Measurements from ENCODE around the gene PRAC2.
A peak's percentile ranks its signal among the peaks of the same experiment; 100 is the strongest.

PRAC2 gene

DNA sequence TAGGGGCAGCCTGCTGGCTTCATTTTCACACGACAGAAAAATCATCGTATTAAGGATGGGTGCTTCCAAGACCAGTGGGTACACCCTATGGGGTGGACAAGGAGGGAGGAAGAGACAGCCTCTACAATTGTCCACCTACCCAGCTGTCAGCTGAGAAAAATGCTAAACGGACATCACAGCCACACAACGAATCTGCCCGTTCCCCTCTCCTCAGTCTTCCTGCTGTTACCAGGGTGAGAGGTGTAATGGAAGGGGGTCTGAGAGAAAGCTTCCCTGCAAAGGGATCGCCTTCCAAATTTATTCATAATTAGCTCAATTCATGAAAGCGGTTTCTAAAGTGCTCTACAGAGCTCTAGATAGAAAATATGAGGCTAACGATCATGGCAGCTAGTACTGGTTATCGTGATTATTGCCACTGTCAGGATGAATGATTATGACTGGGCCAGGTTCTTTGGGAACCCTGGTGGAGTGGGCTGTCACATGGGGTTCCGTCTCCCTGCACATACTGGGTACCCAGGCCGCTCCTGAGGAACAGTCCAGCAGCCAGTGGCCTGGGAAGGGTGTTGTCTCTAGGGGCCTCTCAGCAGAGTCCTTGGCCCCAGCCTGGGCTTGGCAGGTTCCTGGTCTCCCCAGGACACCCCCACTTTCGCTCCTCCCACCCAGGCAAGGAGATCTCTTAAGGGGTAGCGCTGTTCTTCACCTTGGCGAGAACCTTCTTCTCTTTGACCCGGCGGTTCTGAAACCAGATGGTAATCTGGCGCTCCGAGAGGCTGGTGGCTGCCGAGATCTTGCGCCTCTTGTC lies 3.3 kb downstream of the PRAC2 start:
- Histone ChIP-seq H3K18ac (ENCODE audit: low read length) (no peak overlapping the region), H2BK120ac (ENCODE audit: insufficient read depth, low read length, poor library complexity) (no peak overlapping the region), H3K4me3 (ENCODE audit: low read depth, low read length) (no peak overlapping the region), H2AK5ac (ENCODE audit: low read length) (no peak overlapping the region), H3K79me2 (ENCODE audit: control insufficient read depth, insufficient read depth, low read length, poor library complexity) (no peaks in the 10 kb centered on the region), H3K9me3 (ENCODE audit: insufficient read depth, low read depth, low read length) (peaks cover 11% of the 10 kb centered on the region), H3K9ac (ENCODE audit: low read length) (no peak overlapping the region), H3K27me3 (ENCODE audit: insufficient read depth, low read length) (peaks cover 87% of the 10 kb centered on the region), H4K91ac (ENCODE audit: low read depth, low read length) (no peak overlapping the region), H4K8ac (ENCODE audit: low read depth, low read length) (no peak overlapping the region), H3K23ac (ENCODE audit: low read length) (no peak overlapping the region), H4K12ac (ENCODE audit: low read depth, low read length) (no peak overlapping the region), H2AFZ (ENCODE audit: insufficient read depth, low read length, poor library complexity) (no peak overlapping the region), H3K4me1 (ENCODE audit: control insufficient read depth in 1 of 2, insufficient read depth in 2 of 2, low read length in 2 of 2) (peaks cover 3 to 9% of the 10 kb centered on the region in 2 experiments), H2BK5ac (ENCODE audit: low read depth, low read length, poor library complexity) (no peak overlapping the region), H3K14ac (ENCODE audit: low read length) (no peak overlapping the region), H3K79me1 (ENCODE audit: low read length) (no peaks in the 10 kb centered on the region), H2BK12ac (ENCODE audit: low read length) (no peak overlapping the region), H3K27ac (ENCODE audit: low read depth, low read length) (no peak overlapping the region), H3K4me2 (ENCODE audit: low read length) (no peak overlapping the region), H3K36me3 (ENCODE audit: control insufficient read depth in 1 of 2, insufficient read depth in 2 of 2, low read length in 2 of 2) (no peaks in the 10 kb centered on the region), H3K4ac (ENCODE audit: low read depth, low read length) (no peak overlapping the region)
- no peak for DNase-seq
- WGBS (ENCODE audit: extremely low coverage, insufficient coverage, insufficient read length), result no CpG with 5 or more reads among the region's 20 CpGs

DNA sequence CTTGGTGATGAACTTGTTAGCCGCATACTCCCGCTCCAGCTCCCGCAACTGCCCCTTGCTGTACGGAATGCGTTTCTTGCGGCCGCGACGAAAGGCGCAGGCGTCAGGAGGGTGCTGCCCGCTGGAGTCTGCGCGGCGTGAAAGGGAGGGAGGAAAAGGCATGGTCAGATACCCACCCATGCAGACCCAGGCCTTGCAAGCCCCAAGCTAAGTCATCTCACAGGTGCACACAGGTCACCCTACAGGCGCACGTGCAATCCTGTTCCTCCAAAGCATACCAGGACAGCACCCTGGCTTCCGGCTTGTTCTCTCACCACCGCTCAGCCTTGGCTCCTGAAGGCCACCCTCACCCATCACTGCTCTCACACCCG lies 3.9 kb downstream of the PRAC2 start:
- no peak overlapping the region for H3K23ac ChIP-seq (ENCODE audit: low read length)
- H3K4me3 ChIP-seq (ENCODE audit: low read depth, low read length), result no peak overlapping the region
- H3K79me1 ChIP-seq (ENCODE audit: low read length), result no peaks in the 10 kb centered on the region
- H4K12ac ChIP-seq (ENCODE audit: low read depth, low read length), result no peak overlapping the region
- no peak overlapping the region for H3K14ac ChIP-seq (ENCODE audit: low read length)
- H3K9ac ChIP-seq (ENCODE audit: low read length), result no peak overlapping the region
- no peak overlapping the region for H2AK5ac ChIP-seq (ENCODE audit: low read length)
- H2BK12ac ChIP-seq (ENCODE audit: low read length), result no peak overlapping the region
- H3K79me2 ChIP-seq (ENCODE audit: control insufficient read depth, insufficient read depth, low read length, poor library complexity), result no peaks in the 10 kb centered on the region
- H3K36me3 ChIP-seq (ENCODE audit: control insufficient read depth in 1 of 2, insufficient read depth in 2 of 2, low read length in 2 of 2), result no peaks in the 10 kb centered on the region
- no CpG with 5 or more reads among the region's 20 CpGs for whole genome bisulfite sequencing (ENCODE audit: extremely low coverage, insufficient coverage, insufficient read length)
- no peak overlapping the region for H3K27ac ChIP-seq (ENCODE audit: low read depth, low read length)
- no peak overlapping the region for H2AFZ ChIP-seq (ENCODE audit: insufficient read depth, low read length, poor library complexity)
- H3K18ac ChIP-seq (ENCODE audit: low read length), result no peak overlapping the region
- peaks cover 11% of the 10 kb centered on the region for H3K9me3 ChIP-seq (ENCODE audit: insufficient read depth, low read depth, low read length)
- H3K27me3 ChIP-seq (ENCODE audit: insufficient read depth, low read length), result peaks cover 82% of the 10 kb centered on the region
- no peak overlapping the region for H3K4ac ChIP-seq (ENCODE audit: low read depth, low read length)
- H4K8ac ChIP-seq (ENCODE audit: low read depth, low read length), result no peak overlapping the region
- H3K4me1 ChIP-seq (ENCODE audit: control insufficient read depth in 1 of 2, insufficient read depth in 2 of 2, low read length in 2 of 2), result peaks cover 3 to 9% of the 10 kb centered on the region in 2 experiments
- H2BK120ac ChIP-seq (ENCODE audit: insufficient read depth, low read length, poor library complexity), result no peak overlapping the region
- H3K4me2 ChIP-seq (ENCODE audit: low read length), result no peak overlapping the region
- no peak for DNase-seq
- H2BK5ac ChIP-seq (ENCODE audit: low read depth, low read length, poor library complexity), result no peak overlapping the region
- no peak overlapping the region for H4K91ac ChIP-seq (ENCODE audit: low read depth, low read length)

DNA sequence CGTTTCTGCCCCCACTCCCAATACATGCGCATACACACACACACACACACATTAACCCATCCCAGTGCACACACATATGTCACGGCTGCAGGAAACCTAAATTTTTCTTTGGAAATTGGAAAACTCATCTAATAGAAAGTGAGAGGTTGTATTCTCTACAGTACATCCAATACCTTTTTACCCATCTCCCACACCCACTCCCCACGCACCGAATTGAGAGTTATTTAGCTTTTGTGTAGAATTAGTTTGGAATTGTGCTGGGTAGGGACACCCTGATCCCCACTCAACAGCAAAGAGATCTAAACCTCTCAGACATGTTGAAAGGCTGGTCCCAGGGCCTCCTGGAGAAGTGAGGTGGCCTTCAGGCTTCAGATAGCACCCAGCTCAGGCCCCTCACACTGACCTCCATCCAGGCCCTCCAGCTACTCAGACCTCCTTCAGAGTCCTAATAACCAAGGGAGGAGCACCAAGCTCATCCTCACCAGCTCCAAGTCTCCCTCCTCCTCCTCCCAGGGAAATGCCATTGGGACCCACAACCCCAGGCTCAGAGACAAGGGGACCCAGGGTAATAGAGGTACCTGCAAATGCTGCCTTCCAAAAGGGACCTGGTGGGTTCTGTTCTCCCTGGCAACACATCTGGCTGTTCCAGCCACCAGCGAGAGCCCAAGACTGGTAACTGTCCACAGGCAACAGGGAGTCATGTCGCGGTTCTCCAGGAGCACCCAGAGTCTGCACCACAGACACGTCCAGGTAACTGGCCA lies 4.6 kb downstream of the PRAC2 start:
- no peak overlapping the region for H3K14ac ChIP-seq (ENCODE audit: low read length)
- H3K9me3 ChIP-seq (ENCODE audit: insufficient read depth, low read depth, low read length), result peaks cover 9% of the 10 kb centered on the region
- H3K27me3 ChIP-seq (ENCODE audit: insufficient read depth, low read length), result peaks cover 80% of the 10 kb centered on the region
- H3K79me1 ChIP-seq (ENCODE audit: low read length), result no peaks in the 10 kb centered on the region
- no peak overlapping the region for H4K91ac ChIP-seq (ENCODE audit: low read depth, low read length)
- no CpG with 5 or more reads among the region's 9 CpGs for WGBS (ENCODE audit: extremely low coverage, insufficient coverage, insufficient read length)
- H3K23ac ChIP-seq (ENCODE audit: low read length), result no peak overlapping the region
- H3K9ac ChIP-seq (ENCODE audit: low read length), result no peak overlapping the region
- no peak overlapping the region for H3K18ac ChIP-seq (ENCODE audit: low read length)
- no peak overlapping the region for H2AK5ac ChIP-seq (ENCODE audit: low read length)
- no peaks in the 10 kb centered on the region for H3K36me3 ChIP-seq (ENCODE audit: control insufficient read depth in 1 of 2, insufficient read depth in 2 of 2, low read length in 2 of 2)
- no peak overlapping the region for H2BK5ac ChIP-seq (ENCODE audit: low read depth, low read length, poor library complexity)
- DNase-seq, result no peak
- no peak overlapping the region for H2BK120ac ChIP-seq (ENCODE audit: insufficient read depth, low read length, poor library complexity)
- H4K12ac ChIP-seq (ENCODE audit: low read depth, low read length), result no peak overlapping the region
- no peak overlapping the region for H3K4ac ChIP-seq (ENCODE audit: low read depth, low read length)
- H3K4me1 ChIP-seq (ENCODE audit: control insufficient read depth in 1 of 2, insufficient read depth in 2 of 2, low read length in 2 of 2), result peaks cover 3 to 9% of the 10 kb centered on the region in 2 experiments
- no peak overlapping the region for H2AFZ ChIP-seq (ENCODE audit: insufficient read depth, low read length, poor library complexity)
- no peak overlapping the region for H3K4me2 ChIP-seq (ENCODE audit: low read length)
- H3K27ac ChIP-seq (ENCODE audit: low read depth, low read length), result no peak overlapping the region
- no peak overlapping the region for H4K8ac ChIP-seq (ENCODE audit: low read depth, low read length)
- H3K79me2 ChIP-seq (ENCODE audit: control insufficient read depth, insufficient read depth, low read length, poor library complexity), result no peaks in the 10 kb centered on the region
- no peak overlapping the region for H3K4me3 ChIP-seq (ENCODE audit: low read depth, low read length)
- no peak overlapping the region for H2BK12ac ChIP-seq (ENCODE audit: low read length)

DNA sequence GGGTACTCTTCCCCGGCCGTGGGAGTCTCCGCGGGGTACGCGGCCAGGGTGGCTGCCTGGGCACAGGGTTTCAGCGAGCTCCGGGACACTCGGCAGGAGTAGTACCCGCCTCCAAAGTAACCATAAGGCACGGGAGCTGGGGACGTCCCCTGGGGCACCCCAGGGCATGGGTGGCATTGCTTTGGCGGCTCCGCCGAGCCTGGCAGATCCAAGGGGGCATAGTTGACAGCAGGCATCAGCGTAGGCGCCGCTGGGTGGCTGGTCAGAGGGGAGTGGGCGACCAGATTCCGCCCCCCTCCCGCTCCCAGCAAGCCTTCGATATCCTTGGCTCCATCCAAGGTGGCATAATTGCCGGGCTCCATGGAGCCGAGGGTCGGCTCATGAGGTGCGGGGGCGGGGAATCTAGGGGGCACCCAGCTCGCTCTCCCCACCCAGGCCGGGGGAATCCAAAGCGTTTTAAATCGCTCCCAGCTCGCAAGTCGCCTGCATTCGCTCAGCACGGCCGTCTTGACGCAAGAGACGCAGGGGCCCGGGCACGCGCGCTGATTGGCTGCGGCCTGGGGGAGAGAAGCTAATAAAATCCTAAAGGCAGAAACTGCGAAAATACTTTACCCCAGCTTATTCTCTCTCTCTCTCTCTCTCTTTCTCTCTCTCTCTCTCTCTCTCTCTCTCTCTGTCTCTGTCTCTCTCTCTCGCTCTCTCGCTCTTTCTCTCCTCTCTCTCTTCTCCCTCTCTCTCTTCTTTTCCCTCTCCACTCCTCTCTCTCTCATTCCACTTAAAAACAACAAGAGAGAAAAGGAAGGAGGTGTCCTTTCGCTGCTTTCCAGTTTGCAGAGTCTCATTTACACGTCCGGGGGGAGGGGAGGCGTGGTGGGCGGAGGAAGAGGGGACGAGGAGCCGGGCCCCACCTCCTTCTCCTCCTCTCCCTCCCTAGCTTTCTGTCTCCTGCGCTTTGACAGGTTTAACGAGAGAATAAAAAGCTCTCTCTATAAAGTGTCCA lies 5.5 kb downstream of the PRAC2 start, which contains the start of gene HOXB13:
TSS of gene HOXB13 (minus strand) at position 519 of the 1,000 bp plus-strand sequence. CDS start at position 362, 157 bp downstream.
- no peak within 1 kb of the TSS for H3K23ac ChIP-seq (ENCODE audit: low read length)
- H3K79me2 ChIP-seq (ENCODE audit: control insufficient read depth, insufficient read depth, low read length, poor library complexity), result no peaks in the 10 kb centered on the region
- DNase-seq, result peak; percentile 33 to 53
- no peak within 1 kb of the TSS for H3K18ac ChIP-seq (ENCODE audit: low read length)
- H3K27me3 ChIP-seq (ENCODE audit: insufficient read depth, low read length), result peaks cover 80% of the 10 kb centered on the region
- H3K9ac ChIP-seq (ENCODE audit: low read length), result no peak within 1 kb of the TSS
- H4K91ac ChIP-seq (ENCODE audit: low read depth, low read length), result no peak within 1 kb of the TSS
- no CpG with 5 or more reads among the region's 55 CpGs for WGBS (ENCODE audit: extremely low coverage, insufficient coverage, insufficient read length)
- peaks cover 3 to 6% of the 10 kb centered on the region in 2 experiments for H3K4me1 ChIP-seq (ENCODE audit: control insufficient read depth in 1 of 2, insufficient read depth in 2 of 2, low read length in 2 of 2)
- no peak within 1 kb of the TSS for H4K12ac ChIP-seq (ENCODE audit: low read depth, low read length)
- no peak within 1 kb of the TSS for H3K4me3 ChIP-seq (ENCODE audit: low read depth, low read length)
- H3K36me3 ChIP-seq (ENCODE audit: control insufficient read depth in 1 of 2, insufficient read depth in 2 of 2, low read length in 2 of 2), result no peaks in the 10 kb centered on the region
- peak within 1 kb of the TSS; percentile 30 for H2AFZ ChIP-seq (ENCODE audit: insufficient read depth, low read length, poor library complexity)
- no peak within 1 kb of the TSS for H3K4ac ChIP-seq (ENCODE audit: low read depth, low read length)
- peak within 1 kb of the TSS; percentile 44 for H3K4me2 ChIP-seq (ENCODE audit: low read length)
- H3K79me1 ChIP-seq (ENCODE audit: low read length), result no peaks in the 10 kb centered on the region
- H2BK12ac ChIP-seq (ENCODE audit: low read length), result no peak within 1 kb of the TSS
- H3K9me3 ChIP-seq (ENCODE audit: insufficient read depth, low read depth, low read length), result peaks cover 9% of the 10 kb centered on the region
- H2BK5ac ChIP-seq (ENCODE audit: low read depth, low read length, poor library complexity), result no peak within 1 kb of the TSS
- no peak within 1 kb of the TSS for H2BK120ac ChIP-seq (ENCODE audit: insufficient read depth, low read length, poor library complexity)
- H4K8ac ChIP-seq (ENCODE audit: low read depth, low read length), result no peak within 1 kb of the TSS
- no peak within 1 kb of the TSS for H3K14ac ChIP-seq (ENCODE audit: low read length)
- H3K27ac ChIP-seq (ENCODE audit: low read depth, low read length), result no peak within 1 kb of the TSS
- H2AK5ac ChIP-seq (ENCODE audit: low read length), result no peak within 1 kb of the TSS
